IMR-90 (cell line): ENCODE measurements around the gene PKM. TPM values are rescaled to one million over a fixed set of nuclear protein-coding genes. Genes with fewer than 3 reads are reported as not detected.

Experiments
- ATAC-seq: fragments of 200-7000 bp; cut with Tn5 transposase; 2 replicates; pipeline ENCODE4 v1.9.1; 2020; ENCODE audit warnings: low read depth, mild to moderate bottlenecking, moderate library complexity
- BruUV-seq: library from RNA; stranded (reverse); fragments of 400-500 nt; replicated peaks from 2 replicates; lab custom pipeline; 2021; lab: Mats Ljungman, UMichigan
- CTCF ChIA-PET: fragments of 300-600 bp; formaldehyde crosslinking; extraction: SDS; loops from one replicate; lab custom pipeline; 2021; ENCODE audit warnings: antibody characterized with exemption; lab: Yijun Ruan, JAX
- POLR2A ChIA-PET: fragments of 300-600 bp; sonication (Branson Sonifier 250); formaldehyde crosslinking; loops from one replicate; lab custom pipeline; 2022; ENCODE audit warnings: antibody characterized with exemption; ENCODE audit not compliant: unreplicated experiment; lab: Charles Lee
- DNase-seq: peaks from one replicate; pipeline ENCODE4 v3.0.0; 2013
- H2AFZ ChIP-seq: replicated peaks from 2 replicates; pipeline ENCODE3; 2013; ENCODE audit warnings: low read length, mild to moderate bottlenecking; ENCODE audit not compliant: poor library complexity
- H2AK5ac ChIP-seq: 2 replicates; pipeline ENCODE4 v1.6.1; 2013; ENCODE audit warnings: low read depth, low read length, inconsistent platforms
- H2AK9ac ChIP-seq: replicated peaks from 2 replicates; pipeline ENCODE3; 2013; ENCODE audit warnings: mild to moderate bottlenecking, low read depth, low read length, moderate library complexity; ENCODE audit not compliant: poor library complexity
- H2BK120ac ChIP-seq: 2 replicates; pipeline ENCODE4 v1.6.1; 2013; ENCODE audit warnings: low read depth, low read length, inconsistent platforms
- H2BK15ac ChIP-seq: 3 replicates; pipeline ENCODE4 v1.6.1; 2013; ENCODE audit warnings: low read depth, low read length, inconsistent platforms
- H2BK20ac ChIP-seq: 2 replicates; pipeline ENCODE4 v1.6.1; 2013; ENCODE audit warnings: low read depth, mild to moderate bottlenecking, inconsistent platforms, low read length, moderate library complexity
- H2BK5ac ChIP-seq: 2 replicates; pipeline ENCODE4 v1.6.1; 2013; ENCODE audit warnings: mild to moderate bottlenecking, low read depth, low read length, inconsistent platforms; ENCODE audit not compliant: poor library complexity, severe bottlenecking
- H3K14ac ChIP-seq: replicated peaks from 2 replicates; pipeline ENCODE4 v1.6.1; 2013; ENCODE audit warnings: low read depth, low read length, inconsistent platforms
- H3K18ac ChIP-seq: 2 replicates; pipeline ENCODE4 v1.6.1; 2013; ENCODE audit warnings: low read depth, low read length, control low read depth
- H3K23ac ChIP-seq: 2 replicates; pipeline ENCODE4 v1.6.1; 2013; ENCODE audit warnings: low read depth, low read length, inconsistent platforms
- H3K27ac ChIP-seq: 2 replicates; pipeline ENCODE4 v1.5.1; 2013; ENCODE audit warnings: mild to moderate bottlenecking, control low read depth, low read length; ENCODE audit not compliant: insufficient read depth
- H3K27me3 ChIP-seq: 2 replicates; pipeline ENCODE4 v1.6.1; 2013; ENCODE audit warnings: low read length; ENCODE audit not compliant: control insufficient read depth, insufficient read depth
- H3K36me3 ChIP-seq: 2 replicates; pipeline ENCODE4 v1.6.1; 2013; ENCODE audit warnings: low read length, mixed read lengths; ENCODE audit not compliant: control insufficient read depth, insufficient read depth
- H3K4ac ChIP-seq: 2 replicates; pipeline ENCODE4 v1.6.1; 2013; ENCODE audit warnings: low read depth, low read length, inconsistent platforms
- H3K4me1 ChIP-seq: 2 replicates; pipeline ENCODE4 v1.6.1; 2013; ENCODE audit warnings: low read length, mixed read lengths; ENCODE audit not compliant: control insufficient read depth, insufficient read depth
- H3K4me2 ChIP-seq: 2 replicates; pipeline ENCODE4 v1.6.1; 2013; ENCODE audit warnings: low read depth, mild to moderate bottlenecking, control low read depth, low read length, moderate library complexity
- H3K4me3 ChIP-seq: 2 replicates; pipeline ENCODE4 v1.5.1; 2013; ENCODE audit warnings: low read depth, mild to moderate bottlenecking, control low read depth, low read length, moderate library complexity; ENCODE audit not compliant: insufficient read depth
- H3K56ac ChIP-seq: 2 replicates; pipeline ENCODE4 v1.6.1; 2013; ENCODE audit warnings: low read length, inconsistent platforms; ENCODE audit not compliant: insufficient read depth; ENCODE audit errors: extremely low read depth
- H3K79me1 ChIP-seq, 2 experiments: 2 replicates each; pipeline ENCODE4 v1.6.1; 2013; ENCODE audit warnings: low read length in 2 of 2, inconsistent platforms in 1 of 2, low read depth in 1 of 2
- H3K9ac ChIP-seq: 2 replicates; pipeline ENCODE4 v1.6.1; 2013; ENCODE audit warnings: low read depth, low read length, control low read depth
- H3K9me1 ChIP-seq: 2 replicates; pipeline ENCODE4 v1.6.1; 2013; ENCODE audit warnings: low read length, inconsistent platforms; ENCODE audit not compliant: insufficient read depth
- H3K9me3 ChIP-seq: 2 replicates; pipeline ENCODE4 v1.6.1; 2013; ENCODE audit warnings: low read length; ENCODE audit not compliant: control insufficient read depth, insufficient read depth
- H4K20me1 ChIP-seq: 2 replicates; pipeline ENCODE4 v1.6.1; 2013; ENCODE audit warnings: low read length, inconsistent platforms; ENCODE audit not compliant: insufficient read depth
- H4K5ac ChIP-seq: 2 replicates; pipeline ENCODE4 v1.6.1; 2013; ENCODE audit warnings: mild to moderate bottlenecking, low read depth, low read length, control low read depth
- H4K8ac ChIP-seq, 2 experiments: 2 replicates each; pipeline ENCODE4 v1.6.1; 2013; ENCODE audit warnings: low read depth in 2 of 2, low read length in 2 of 2, control low read depth in 1 of 2, inconsistent platforms in 1 of 2
- H4K91ac ChIP-seq: 2 replicates; pipeline ENCODE4 v1.6.1; 2013; ENCODE audit warnings: low read depth, low read length, inconsistent platforms; ENCODE audit not compliant: insufficient read depth
- BHLHE40 ChIP-seq: fragments of 150-350 bp; IDR thresholded peaks from 2 replicates; pipeline ENCODE4 v1.6.1; 2016; ENCODE audit warnings: mild to moderate bottlenecking, low read depth, low read length
- CEBPB ChIP-seq: IDR thresholded peaks from 2 replicates; pipeline ENCODE4 v1.6.1; 2012; ENCODE audit warnings: low read depth, low read length, improper control_type of control experiment
- CHD1 ChIP-seq: IDR thresholded peaks from 2 replicates; pipeline ENCODE4 v1.6.1; 2012; ENCODE audit warnings: low read depth, low read length, improper control_type of control experiment
- FOS ChIP-seq: fragments of 150-350 bp; IDR thresholded peaks from 2 replicates; pipeline ENCODE4 v1.6.1; 2016; ENCODE audit warnings: low read depth, low read length
- MAFK ChIP-seq: IDR thresholded peaks from 2 replicates; pipeline ENCODE4 v1.6.1; 2012; ENCODE audit warnings: low read depth, low read length, improper control_type of control experiment
- MAZ ChIP-seq: IDR thresholded peaks from 2 replicates; pipeline ENCODE4 v1.6.1; 2012; ENCODE audit warnings: low read depth, mild to moderate bottlenecking, low read length, improper control_type of control experiment, moderate library complexity, borderline replicate concordance
- MXI1 ChIP-seq: IDR thresholded peaks from 2 replicates; pipeline ENCODE4 v1.6.1; 2012; ENCODE audit warnings: low read depth, mild to moderate bottlenecking, low read length, moderate library complexity, borderline replicate concordance
- NFE2L2 ChIP-seq: fragments of 150-350 bp; IDR thresholded peaks from 2 replicates; pipeline ENCODE4 v1.6.1; 2016; ENCODE audit warnings: low read depth, mild to moderate bottlenecking, low read length
- POLR2A ChIP-seq: IDR thresholded peaks from 2 replicates; pipeline ENCODE4 v1.6.1; 2012; ENCODE audit warnings: mild to moderate bottlenecking, low read depth, low read length
- RAD21 ChIP-seq: IDR thresholded peaks from 2 replicates; pipeline ENCODE4 v1.6.1; 2012; ENCODE audit warnings: low read length, improper control_type of control experiment
- RCOR1 ChIP-seq: IDR thresholded peaks from 2 replicates; pipeline ENCODE4 v1.6.1; 2012; ENCODE audit warnings: mild to moderate bottlenecking, low read length, improper control_type of control experiment; ENCODE audit not compliant: insufficient replicate concordance
- RFX5 ChIP-seq: IDR thresholded peaks from 2 replicates; pipeline ENCODE4 v1.8.0; 2012; ENCODE audit warnings: low read depth, mild to moderate bottlenecking, low read length, moderate library complexity
- SMC3 ChIP-seq: fragments of 150-350 bp; IDR thresholded peaks from 2 replicates; pipeline ENCODE4 v1.6.1; 2016; ENCODE audit warnings: low read depth, mild to moderate bottlenecking, antibody characterized with exemption, low read length, moderate library complexity
- WGBS, 2 experiments: methylation state at CpG; one replicate each; pipeline versions ENCODE4 v1.1.5 to v1.1.7; 2013; ENCODE audit warnings: missing lambda C conversion rate in 2 of 2; ENCODE audit not compliant: insufficient read length in 1 of 2; ENCODE audit errors: extremely low coverage in 2 of 2; 5-methylcytosine and 5-hydroxymethylcytosine counted together
- dilution Hi-C: fragments of 300-500 bp; cut with HindIII; formaldehyde crosslinking; loops from one replicate; pipeline ENCODE4 v1.14.3; 2018; ENCODE audit warnings: low sequenced_read_pairs; ENCODE audit not compliant: unreplicated experiment
- in situ Hi-C: fragments of 300-500 bp; cut with MboI; formaldehyde crosslinking; loops from 3 replicates; pipeline ENCODE4 v1.14.3; 2019; ENCODE audit warnings: low sequenced_read_pairs, inconsistent platforms, mixed read lengths
- intact Hi-C: fragments of 100-400 bp; cut with micrococcal nuclease; formaldehyde crosslinking; loops from 2 replicates; pipeline ENCODE4 v1.10.0; 2022
- polyA plus RNA-seq, 3 experiments: library from polyadenylated mRNA; depleted of rRNA; stranded (reverse); fragments of >200 nt; gene quantifications; 2 replicates each; pipeline ENCODE4 v1.2.3, GENCODE V29; 2012; ENCODE audit warnings: low replicate concordance in 1 of 3
- total RNA-seq: library from RNA; depleted of rRNA; stranded (reverse); fragments of >200 nt; gene quantifications from 2 replicates; pipeline ENCODE4 v1.2.3, GENCODE V29; 2012
- TF ChIP-seq, protein P1 (sequence below): fragments of 150-350 bp; IDR thresholded peaks from 2 replicates; pipeline ENCODE4 v1.6.1; 2016; ENCODE audit warnings: low read depth, mild to moderate bottlenecking, low read length, moderate library complexity, borderline replicate concordance
- TF ChIP-seq, protein P2 (sequence below): conservative IDR thresholded peaks from 2 replicates; pipeline ENCODE4 v1.5.1; 2012; ENCODE audit warnings: mild to moderate bottlenecking, low read depth, low read length, improper control_type of control experiment
- TF ChIP-seq, protein P3 (sequence below): fragments of 150-350 bp; IDR thresholded peaks from 2 replicates; pipeline ENCODE4 v1.6.1; 2017; ENCODE audit warnings: mild to moderate bottlenecking, antibody characterized with exemption, low read length, low read depth

Gene PKM
- total and polyA plus RNA-seq, 2 of the 4 experiments (the other 2 are of a cell fraction), result 2,219 to 3,859 TPM

DNA sequence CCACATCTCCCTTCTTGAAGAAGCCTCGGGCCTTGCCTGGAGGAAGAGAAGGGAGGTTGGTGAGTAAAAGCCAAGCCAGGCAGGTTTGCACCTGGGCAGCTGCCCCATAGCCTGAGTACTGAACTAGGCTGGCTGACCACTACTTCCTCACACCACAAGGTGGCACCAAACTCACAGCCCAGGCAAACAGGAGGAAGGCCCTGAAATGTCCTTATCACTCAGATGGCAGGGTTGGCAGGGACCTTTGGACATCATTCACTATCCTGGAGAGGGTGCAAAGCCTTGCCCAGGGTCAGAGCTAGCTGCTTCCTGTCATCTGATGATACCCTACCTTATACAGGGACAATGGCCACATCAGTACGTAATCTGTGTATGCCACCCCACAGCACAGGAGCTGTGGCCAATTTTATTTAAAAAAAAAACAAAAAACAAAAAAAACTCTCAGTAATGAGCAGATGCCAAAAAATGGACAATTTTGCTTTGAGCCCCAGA, 31.2 kb downstream of the PKM start:
- in situ Hi-C loops, result no loop called here

More for the DNA sequence above, 31.2 kb downstream of the PKM start:
- DNase-seq (peak; percentile 71), ATAC-seq (peak; percentile 40)
- Histone ChIP-seq H3K23ac (no peak overlapping the region), H2AK9ac (peak overlapping the region; percentile 15), H2AK5ac (no peak overlapping the region), H2BK20ac (no peak overlapping the region), H2BK15ac (no peak overlapping the region), H3K4me2 (no peak overlapping the region), H3K4ac (no peak overlapping the region), H4K5ac (no peak overlapping the region), H4K20me1 (peaks cover 75% of the 10 kb centered on the region), H3K9ac (no peak overlapping the region), H3K9me3 (no peaks in the 10 kb centered on the region), H3K27ac (no peak overlapping the region), H2BK5ac (no peak overlapping the region), H2AFZ (peak overlapping the region; percentile 5), H3K4me3 (no peak overlapping the region), H3K14ac (no peak overlapping the region), H3K36me3 (peaks cover 64% of the 10 kb centered on the region), H4K91ac (no peak overlapping the region), H3K18ac (no peak overlapping the region), H3K4me1 (peaks cover 2% of the 10 kb centered on the region; the same call in 1 of the 2 replicates), H3K27me3 (no peaks in the 10 kb centered on the region), H4K8ac (no peak overlapping the region), H3K9me1 (0 out of 2 replicates have a peak, but pooled peaks cover 2% of the 10 kb centered on the region), H3K79me1 (peaks cover 24 to 47% of the 10 kb centered on the region in 2 experiments), H2BK120ac (no peak overlapping the region), H3K56ac (no peak overlapping the region)
- no TSS peak for BruUV-seq
- intact Hi-C loops, result loop anchor here (1.0 to 5.0 kb wide), 3 partner anchors 31 to 87 kb away; partner anchors contain the start of genes PARP6 and PKM
- no CpG with 5 or more reads among the region's 2 CpGs for WGBS, 2 experiments
- no peak for TF ChIP-seq POLR2A
- TF ChIP-seq FOS, result no peak
- TF ChIP-seq MXI1, result no peak
- TF ChIP-seq RAD21, result peak; percentile 86
- TF ChIP-seq MAZ, result no peak
- TF ChIP-seq SMC3, result peak; percentile 61
- no peak for TF ChIP-seq CHD1
- TF ChIP-seq MAFK, result no peak
- TF ChIP-seq, protein P1, sequence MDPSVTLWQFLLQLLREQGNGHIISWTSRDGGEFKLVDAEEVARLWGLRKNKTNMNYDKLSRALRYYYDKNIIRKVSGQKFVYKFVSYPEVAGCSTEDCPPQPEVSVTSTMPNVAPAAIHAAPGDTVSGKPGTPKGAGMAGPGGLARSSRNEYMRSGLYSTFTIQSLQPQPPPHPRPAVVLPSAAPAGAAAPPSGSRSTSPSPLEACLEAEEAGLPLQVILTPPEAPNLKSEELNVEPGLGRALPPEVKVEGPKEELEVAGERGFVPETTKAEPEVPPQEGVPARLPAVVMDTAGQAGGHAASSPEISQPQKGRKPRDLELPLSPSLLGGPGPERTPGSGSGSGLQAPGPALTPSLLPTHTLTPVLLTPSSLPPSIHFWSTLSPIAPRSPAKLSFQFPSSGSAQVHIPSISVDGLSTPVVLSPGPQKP, result no peak
- no peak for TF ChIP-seq NFE2L2
- no peak for TF ChIP-seq CEBPB
- TF ChIP-seq, protein P2, sequence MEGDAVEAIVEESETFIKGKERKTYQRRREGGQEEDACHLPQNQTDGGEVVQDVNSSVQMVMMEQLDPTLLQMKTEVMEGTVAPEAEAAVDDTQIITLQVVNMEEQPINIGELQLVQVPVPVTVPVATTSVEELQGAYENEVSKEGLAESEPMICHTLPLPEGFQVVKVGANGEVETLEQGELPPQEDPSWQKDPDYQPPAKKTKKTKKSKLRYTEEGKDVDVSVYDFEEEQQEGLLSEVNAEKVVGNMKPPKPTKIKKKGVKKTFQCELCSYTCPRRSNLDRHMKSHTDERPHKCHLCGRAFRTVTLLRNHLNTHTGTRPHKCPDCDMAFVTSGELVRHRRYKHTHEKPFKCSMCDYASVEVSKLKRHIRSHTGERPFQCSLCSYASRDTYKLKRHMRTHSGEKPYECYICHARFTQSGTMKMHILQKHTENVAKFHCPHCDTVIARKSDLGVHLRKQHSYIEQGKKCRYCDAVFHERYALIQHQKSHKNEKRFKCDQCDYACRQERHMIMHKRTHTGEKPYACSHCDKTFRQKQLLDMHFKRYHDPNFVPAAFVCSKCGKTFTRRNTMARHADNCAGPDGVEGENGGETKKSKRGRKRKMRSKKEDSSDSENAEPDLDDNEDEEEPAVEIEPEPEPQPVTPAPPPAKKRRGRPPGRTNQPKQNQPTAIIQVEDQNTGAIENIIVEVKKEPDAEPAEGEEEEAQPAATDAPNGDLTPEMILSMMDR, result peak; percentile 81
- TF ChIP-seq BHLHE40, result no peak
- TF ChIP-seq RFX5, result no peak
- TF ChIP-seq, protein P3, sequence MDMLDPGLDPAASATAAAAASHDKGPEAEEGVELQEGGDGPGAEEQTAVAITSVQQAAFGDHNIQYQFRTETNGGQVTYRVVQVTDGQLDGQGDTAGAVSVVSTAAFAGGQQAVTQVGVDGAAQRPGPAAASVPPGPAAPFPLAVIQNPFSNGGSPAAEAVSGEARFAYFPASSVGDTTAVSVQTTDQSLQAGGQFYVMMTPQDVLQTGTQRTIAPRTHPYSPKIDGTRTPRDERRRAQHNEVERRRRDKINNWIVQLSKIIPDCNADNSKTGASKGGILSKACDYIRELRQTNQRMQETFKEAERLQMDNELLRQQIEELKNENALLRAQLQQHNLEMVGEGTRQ, result no peak
- no peak for TF ChIP-seq RCOR1
- dilution Hi-C loops, result no loop called here
- ChIA-PET POLR2A (interaction anchor here (0.5 to 0.6 kb wide), 2 partner anchors 28 to 1518 kb away, joined by 5 to 6 read pairs; no protein-coding TSS in a partner anchor), CTCF (interaction anchor here (0.6 kb wide), 1 partner anchor 27 kb away, joined by 3 read pairs; no protein-coding TSS in a partner anchor)
